Stimulated activated effector memory CD8-positive, alpha-beta T cell treated with anti-CD3 and anti-CD28 coated beads, Interleukin-12 subunit alpha, Interleukin-12 subunit beta, amount 100 ng/mL, for 72 hours (primary cell): Measurements from ENCODE around the gene NUPR2.
"Not testable (repeated sequence)": the region's sequence is repeated elsewhere in the genome, so short reads cannot be mapped to it uniquely, and the experiment has no call there.

Source experiments
- ATAC-seq: fragments of 150-1000 bp; cut with Tn5 transposase; 2 replicates; pipeline ENCODE4 v1.10.0; 2021
- DNase-seq, 2 donors: peaks; one replicate each; pipeline ENCODE4 v3.0.0; 2021 to 2022; ENCODE audit warnings: low spot score in 2 of 2
- H3K27ac Mint-ChIP-seq: one replicate; pipeline ENCODE4 v1.8.0; 2022; ENCODE audit warnings: mild to moderate bottlenecking, mixed read lengths
- H3K36me3 Mint-ChIP-seq: one replicate; pipeline ENCODE4 v1.8.0; 2022; ENCODE audit warnings: mild to moderate bottlenecking, mixed read lengths
- H3K4me1 Mint-ChIP-seq: one replicate; pipeline ENCODE4 v1.8.0; 2022; ENCODE audit warnings: mixed read lengths
- H3K4me3 Mint-ChIP-seq: one replicate; pipeline ENCODE4 v1.8.0; 2022; ENCODE audit warnings: mild to moderate bottlenecking, mixed read lengths
- H3K9me3 Mint-ChIP-seq: one replicate; pipeline ENCODE4 v1.8.0; 2022; ENCODE audit warnings: mixed read lengths

Gene NUPR2

GRCh38 chr7:56066376-56066775, 49.8 kb downstream of the NUPR2 start:
- Mint-ChIP-seq H3K4me1 (peaks cover 33% of the 10 kb centered on the region), H3K36me3 (peaks cover 91% of the 10 kb centered on the region), H3K27ac (peak overlapping the region; percentile 30)
- not testable (repeated sequence) for H3K9me3 Mint-ChIP-seq, ATAC-seq, H3K4me3 Mint-ChIP-seq, DNase-seq
